ENCODE measurements around the gene PRELID3B. TPM values are rescaled to one million over a fixed set of nuclear protein-coding genes. Genes with fewer than 3 reads are reported as not detected.

The PRELID3B gene
- total RNA-seq, 1 donor from 2014 or later = 93.8 TPM

DNA sequence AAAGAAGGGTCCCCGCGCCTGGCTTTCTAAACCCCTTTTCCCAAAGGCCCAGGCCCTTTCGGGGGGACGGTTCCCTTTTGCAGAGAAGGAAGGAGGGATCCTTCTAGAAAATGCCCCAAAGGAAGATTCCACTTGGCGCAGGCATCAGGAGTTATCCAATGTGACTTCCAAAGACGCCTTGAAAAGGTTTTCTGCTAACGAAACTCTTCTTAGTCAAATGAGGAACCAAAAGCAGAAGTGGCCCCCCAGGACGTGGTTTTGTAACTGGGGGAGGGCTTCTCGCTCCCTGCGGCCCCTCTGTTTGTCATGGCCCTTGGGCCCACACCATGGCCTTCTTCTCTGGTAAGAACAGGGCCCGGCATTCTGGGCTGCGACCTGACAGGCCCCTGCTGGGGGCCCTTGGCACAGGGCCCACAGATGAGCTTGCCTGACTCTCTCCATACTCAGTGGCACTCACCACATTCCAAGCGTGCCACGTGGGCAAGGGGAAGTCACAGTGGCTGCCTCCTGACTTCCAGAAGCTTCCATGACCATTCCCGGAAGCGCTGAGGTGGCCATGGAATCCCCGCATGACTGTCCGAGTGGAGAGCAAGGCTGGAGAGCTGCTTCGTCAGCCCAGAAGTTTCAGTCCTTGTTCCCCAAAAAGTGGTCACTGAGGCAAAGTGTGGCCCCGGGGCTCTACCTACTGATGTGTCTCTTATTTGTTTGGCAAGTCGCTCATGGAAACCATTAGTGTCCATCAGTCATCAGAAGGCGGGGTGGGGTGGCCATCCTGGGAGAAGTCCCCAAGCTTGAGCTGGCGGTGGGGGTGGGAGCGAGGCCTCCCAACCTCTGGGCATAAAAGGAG lies 34.7 kb downstream of the PRELID3B start:
- no peak for DNase-seq

DNA sequence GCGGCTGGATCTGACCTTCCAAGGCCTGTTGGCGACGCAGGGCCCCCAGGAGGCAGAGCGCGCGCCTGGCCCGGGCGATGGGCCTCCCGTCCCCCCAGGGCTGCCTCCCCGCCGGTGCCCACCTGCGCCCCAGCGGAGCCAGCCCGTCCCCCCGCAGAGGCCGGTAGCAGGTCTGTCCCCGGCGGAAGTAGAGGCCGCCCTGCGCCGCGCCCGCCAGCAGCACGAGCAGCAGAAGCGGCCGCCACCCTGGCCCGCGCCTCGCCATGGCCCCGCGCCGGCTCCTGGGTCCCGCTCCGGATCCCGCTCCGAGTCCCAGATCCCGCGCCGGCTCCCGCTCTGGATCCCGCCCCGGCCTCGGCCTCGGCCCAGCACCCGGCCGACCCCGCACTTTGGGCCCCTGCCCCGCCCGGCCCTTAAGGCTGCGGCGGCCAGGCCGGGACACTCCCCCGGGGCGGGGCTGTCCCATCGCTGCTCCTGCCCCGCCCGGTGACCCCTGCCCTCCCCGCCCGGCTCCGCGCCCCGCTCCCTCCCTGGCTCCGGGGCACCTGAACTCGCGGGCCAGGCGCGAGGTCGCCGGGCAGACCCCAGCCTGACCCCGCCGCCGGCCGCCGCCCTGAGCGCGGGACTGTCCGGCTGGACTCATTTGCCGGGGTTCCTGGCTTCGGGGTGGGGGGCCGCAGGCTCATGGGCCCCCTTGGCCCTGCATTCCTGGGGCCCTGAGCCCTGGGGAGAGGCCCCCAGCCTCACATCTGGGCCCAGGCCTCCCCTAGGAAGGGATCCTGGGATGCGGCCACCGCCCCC lies 35.5 kb downstream of the PRELID3B start, which contains the start of gene CTSZ:
Gene CTSZ (minus strand): TSS at position 391 of the 801 bp plus-strand sequence. CDS start 126 bp downstream, at position 265.
- DNase-seq = peak; percentile 55

DNA sequence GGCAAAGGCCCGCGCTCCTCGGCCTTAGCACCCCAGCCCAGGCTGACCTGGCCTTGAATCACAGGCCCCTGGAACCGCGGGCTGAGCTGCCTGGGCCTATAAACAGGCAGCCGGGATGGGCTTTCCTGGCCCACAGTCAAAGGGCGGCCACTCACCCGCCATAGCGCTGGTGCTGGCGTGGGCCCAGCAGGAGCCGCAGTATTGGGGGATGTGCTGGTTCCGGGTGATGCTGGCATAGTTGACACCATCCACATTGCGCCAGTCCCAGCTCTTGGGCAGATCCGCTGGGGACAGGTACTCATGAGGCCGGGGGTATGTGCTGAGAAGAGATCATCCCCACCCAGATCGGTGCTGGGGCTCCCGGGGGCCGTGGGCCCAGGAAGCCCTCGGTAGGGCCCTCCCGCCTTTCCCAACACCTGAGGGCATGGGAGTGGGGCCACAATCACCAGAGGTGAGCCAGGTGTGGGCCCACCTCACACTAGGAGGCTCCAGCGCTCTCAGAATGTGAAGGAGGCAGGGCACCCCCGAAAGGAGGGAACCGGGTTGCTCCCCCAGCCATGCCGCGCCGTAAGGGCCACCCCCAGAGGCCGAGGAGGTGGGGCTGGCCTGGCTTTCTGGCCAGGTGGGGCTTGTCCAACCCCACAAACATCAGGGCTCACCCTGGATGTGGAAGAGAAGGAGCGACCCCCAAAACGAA lies 36.3 kb downstream of the PRELID3B start:
- DNase-seq = peak; percentile 49

DNA sequence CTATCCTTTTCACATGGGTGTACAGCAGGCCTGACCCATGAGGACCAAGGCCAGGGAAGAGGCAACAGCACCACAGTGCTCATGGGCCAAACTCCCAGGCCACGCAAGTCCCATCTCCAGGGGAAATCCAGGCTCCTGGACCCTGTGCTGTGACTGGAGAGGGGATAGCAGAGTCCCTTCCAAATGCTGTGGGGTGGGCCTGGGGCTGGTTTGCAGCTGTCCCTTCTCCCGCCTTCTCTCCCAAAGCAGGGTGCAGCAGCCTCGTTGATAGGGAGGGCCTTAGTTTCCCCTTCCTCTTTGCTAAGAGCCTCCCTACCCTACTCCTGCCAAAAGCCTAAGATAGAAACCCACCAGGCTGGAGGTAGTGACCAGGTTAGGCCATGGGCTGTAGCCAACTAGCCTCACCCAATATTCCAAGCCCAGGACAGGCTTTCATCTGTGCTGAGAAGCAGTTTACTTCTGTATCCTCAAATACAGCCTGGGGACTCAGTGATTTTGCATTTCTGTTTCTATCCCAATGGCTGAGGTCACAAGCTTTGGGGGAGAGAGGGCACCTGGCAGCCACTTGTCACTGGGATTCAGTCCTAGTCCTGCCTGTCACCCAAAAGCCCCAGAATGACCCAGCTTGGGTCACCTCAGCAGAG lies 36.9 kb downstream of the PRELID3B start:
- no peak for DNase-seq

DNA sequence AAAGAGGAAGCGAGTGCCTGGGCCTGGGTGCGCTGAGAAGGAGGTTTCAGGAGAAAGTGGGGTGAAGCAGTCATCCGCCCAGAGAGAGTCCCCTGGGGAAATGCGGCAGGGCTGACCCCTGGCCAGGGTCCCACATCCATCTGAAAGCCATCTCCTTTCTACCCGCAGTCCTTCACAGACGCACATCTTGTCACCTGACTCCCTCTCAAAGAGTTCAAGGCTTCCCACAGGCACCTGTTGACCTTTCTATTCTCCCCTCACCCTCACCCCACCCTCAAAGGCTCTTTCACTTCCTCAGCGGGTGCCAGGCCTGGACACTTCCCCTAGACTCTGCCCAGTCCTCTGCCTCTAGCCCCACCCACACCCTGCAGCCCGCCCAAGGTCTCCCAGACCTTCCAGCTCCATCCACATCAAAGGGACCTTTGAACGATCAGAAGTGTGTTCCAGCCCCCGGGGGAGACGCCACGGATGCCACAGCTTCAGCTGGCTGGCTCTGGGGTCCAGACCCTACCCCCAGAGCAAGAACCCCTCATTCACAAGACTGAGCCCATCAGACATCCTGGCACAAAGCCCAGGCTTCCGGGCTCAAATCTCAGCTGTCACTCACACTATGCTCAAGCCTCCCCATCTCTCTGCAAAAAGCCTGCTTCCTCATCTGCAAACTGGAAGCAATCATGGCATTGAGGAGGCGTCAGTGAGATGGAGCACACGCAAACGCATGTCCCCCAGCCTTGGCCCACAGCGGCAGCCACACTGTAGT lies 37.6 kb downstream of the PRELID3B start:
- DNase-seq = peak; percentile 79

DNA sequence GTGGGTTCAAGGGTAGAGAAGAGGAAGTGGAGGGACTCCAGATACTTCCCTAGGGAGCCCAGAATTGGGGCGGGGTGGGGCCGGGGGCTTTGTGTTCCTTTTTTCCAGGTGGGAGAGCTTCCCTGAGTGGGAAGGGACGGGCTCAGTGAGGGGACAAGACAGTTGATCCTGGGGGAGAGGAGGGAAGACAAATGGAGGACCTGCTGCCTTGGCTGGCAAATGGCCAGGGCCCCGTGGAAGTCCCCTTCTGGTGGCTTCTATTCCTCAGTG lies 38.2 kb downstream of the PRELID3B start:
- DNase-seq = peak; percentile 26

DNA sequence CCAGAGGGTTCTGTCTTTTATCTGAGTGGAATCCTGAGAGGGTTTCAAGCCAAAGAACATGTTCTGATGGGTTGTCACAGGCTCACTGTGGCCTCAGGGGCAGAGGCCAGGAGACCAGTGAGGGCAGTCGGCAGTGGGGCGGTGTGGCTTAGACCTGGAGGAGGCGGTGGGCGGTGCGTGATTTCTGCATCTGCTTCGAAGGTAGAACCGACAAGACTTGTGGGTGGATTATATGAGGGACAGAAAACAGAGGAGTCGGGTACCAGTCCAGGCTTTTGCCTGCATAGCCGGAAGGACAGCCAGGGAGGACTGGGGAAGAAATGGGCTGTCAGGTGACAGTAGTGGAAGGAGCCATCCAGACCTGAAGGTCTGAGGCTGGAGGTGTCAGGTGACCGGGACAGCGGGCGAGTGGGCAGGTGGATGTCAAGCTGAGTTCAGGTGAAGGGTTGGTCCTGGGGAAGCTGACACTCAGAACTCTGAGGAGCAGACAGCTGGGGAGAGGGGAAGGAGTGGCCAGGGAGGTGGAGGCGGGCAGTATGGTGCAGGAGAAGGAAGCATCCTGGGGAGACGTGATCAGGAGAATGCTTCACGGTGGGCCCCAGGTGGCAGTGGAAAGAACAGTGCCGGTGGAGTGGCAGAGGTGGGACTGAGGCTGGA lies 38.6 kb downstream of the PRELID3B start:
- no peak for DNase-seq

DNA sequence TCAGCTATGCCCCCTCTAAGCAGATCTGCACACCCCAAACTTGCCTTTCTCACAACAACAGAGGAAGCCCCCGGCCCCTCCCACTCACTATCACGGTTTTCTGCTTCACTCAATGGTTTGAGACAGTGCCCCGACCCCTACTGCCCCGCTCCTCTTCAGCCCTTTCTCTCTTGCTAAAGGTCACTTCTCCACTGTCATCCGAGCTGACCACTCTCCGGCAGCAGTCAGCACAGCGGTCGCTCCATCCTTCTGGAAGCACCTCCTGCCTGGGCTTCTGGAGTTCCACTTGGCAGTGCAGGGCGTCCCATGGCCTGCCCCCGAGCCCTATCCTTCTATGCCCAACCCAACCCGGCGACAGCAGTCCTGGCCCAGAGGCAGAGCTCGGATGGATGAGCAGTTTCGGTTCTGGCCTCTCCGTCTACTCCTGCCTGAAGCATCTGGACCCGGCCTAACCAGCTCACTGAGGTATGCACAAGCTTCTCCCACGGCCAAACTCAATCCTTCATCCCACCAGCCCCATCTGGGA lies 39.6 kb downstream of the PRELID3B start:
- DNase-seq = no peak

DNA sequence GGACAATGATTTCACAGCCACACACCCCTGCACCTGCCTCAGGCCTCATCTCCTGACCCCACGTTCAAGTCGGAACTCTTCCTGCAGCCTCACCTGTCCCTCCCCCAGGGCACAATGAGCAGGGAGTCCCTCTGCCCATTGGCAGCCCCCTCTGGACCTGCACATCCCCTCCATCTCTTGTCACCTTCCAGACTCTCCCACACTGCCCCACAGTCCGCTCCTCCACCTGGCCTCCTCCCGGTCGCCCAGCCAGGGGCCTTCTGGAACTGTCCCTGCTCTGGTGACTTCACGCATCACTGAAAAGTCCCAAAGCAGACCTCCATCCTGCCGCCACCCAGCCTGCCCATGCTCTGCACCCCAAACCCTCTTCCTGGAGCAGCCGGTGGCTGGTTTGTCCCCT lies 40.2 kb downstream of the PRELID3B start:
- no peak for DNase-seq

DNA sequence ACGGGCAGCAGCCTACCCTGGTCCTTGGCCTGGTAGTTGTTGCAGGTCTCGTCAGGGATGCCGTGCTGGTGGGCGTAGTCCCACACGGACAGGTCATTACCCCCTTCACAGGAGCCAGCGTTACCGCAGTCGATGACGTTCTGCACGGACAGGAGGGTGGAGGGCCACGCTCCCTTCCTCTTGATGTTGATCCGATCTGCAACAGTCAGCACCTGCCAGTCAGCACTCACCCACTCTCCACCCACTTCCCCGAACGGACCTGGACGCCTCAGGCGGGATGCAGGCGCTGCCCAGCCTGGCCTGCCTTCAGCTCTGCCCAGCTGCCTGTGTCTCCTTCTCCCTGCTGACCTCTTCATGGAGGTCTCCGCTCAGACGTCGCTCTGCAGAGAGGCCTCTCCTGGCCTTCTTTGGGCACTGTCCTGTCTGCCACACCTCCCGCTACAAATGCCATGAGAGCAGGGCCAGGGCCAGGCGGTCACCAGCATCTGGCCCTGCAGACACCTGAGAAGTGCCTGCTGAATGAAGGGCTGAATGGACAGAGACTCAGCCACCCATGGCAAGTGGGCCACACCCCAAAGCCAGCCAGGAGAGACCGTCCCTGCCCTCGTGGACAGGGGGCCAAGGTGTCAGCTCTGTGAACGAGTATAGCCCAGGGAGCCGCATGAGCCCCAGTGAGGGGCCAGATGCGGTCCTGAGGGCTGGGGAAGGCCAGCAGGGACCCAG lies 41.0 kb downstream of the PRELID3B start:
- DNase-seq = no peak

DNA sequence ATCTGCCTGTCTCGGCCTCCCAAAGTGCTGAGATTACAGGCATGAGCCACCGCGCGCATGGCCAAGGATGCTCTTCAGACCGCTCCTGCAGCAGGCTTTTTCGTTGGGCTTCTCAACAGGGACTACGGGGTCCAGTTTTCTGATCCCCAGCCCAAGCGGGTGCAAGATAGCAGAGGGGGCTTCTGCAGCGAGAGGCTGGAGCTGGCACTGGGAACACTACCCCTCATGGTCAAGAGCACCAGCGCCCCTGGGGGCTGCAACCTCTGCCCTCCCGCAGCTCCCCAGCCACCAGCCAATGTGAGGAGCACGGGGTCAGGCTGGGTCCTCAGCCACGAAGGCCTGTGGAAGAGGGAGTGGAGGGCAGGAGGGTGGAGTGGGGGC lies 41.5 kb downstream of the PRELID3B start:
- DNase-seq = no peak

DNA sequence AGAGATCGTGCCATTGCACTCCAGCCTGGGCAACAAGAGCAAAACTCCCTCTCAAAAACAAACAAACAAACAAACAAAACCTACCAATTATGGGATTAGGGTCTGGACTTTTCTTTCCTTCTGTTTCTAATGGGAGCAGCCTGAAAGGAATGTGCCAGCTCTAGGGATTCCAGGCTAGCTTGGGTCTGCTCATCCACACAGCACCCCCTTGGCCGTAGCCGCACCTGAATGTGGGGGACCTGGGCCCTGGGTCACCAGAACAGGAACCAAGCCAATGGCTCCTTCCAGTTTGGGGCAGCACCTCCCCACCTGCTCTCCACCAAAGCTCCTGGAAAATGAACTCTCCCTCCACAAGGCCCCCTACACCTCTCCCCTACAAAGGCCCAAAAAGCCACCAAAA lies 42.3 kb downstream of the PRELID3B start:
- no peak for DNase-seq

DNA sequence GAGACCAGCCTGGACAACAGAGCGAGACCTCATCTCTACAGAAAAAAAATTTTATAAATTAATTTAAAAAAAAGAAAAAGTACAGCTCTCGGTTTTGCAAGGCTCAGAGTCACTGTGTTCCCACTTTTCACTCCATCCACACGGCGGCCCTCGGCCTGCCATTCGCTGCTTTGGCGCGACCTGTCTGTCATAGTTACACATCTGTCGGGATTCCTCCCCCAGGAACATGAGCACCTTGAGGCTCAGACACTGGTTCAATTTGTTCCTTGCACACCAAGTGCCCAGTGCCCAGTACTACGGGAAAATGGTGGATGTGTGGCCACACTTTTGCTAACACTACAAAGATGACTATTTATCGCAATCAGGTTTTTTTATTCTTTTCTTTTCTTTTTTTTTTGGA lies 43.9 kb downstream of the PRELID3B start:
- DNase-seq = no peak

DNA sequence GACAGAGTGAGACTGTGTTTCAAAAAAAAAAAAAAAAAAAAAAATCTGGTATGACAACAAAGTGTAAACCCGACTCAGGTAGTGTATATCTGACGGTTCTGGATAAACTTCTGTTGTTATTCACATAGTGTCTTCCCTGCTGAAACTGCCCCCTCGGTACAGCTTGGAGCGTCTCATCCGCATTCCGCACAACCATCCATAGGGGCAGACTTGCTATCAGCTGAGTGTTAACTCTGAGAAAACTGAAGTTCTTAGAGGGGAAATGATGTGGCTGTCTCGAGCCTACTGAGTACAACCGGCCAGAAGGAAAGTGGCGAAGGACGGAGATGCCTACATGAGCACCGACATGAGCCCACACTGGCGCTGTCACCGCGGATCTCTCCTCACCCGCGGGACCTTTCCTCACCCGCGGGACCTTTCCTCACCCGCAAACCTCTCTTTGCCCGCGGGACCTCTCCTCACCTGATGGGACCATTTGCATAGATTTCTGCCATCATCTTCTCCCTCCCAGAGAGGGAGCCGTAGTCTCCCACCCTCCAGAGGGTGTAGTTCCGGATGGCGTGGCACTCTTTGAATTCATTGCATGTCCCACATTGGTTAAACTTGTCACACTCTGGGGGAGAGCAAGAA lies 45.3 kb downstream of the PRELID3B start:
- no peak for DNase-seq

DNA sequence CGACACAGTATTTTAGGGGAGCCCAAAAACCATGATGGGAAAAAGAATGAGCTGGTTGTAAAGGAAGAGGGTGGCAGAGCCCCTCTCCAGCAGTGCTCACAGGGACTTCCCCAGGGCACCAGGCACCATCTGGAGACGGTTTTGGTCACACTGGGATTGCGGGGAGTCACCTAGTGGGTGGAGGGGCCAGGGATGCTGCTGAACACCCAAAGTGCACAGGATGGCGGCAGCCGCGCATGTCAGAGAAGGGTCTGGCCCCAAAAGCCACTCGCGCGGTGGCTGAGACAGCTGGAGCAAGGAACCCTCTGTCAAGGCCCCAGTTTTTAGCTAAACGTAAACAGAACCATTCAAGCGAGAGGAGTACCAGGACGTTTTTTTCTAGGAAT lies 46.4 kb downstream of the PRELID3B start:
- no peak for DNase-seq

DNA sequence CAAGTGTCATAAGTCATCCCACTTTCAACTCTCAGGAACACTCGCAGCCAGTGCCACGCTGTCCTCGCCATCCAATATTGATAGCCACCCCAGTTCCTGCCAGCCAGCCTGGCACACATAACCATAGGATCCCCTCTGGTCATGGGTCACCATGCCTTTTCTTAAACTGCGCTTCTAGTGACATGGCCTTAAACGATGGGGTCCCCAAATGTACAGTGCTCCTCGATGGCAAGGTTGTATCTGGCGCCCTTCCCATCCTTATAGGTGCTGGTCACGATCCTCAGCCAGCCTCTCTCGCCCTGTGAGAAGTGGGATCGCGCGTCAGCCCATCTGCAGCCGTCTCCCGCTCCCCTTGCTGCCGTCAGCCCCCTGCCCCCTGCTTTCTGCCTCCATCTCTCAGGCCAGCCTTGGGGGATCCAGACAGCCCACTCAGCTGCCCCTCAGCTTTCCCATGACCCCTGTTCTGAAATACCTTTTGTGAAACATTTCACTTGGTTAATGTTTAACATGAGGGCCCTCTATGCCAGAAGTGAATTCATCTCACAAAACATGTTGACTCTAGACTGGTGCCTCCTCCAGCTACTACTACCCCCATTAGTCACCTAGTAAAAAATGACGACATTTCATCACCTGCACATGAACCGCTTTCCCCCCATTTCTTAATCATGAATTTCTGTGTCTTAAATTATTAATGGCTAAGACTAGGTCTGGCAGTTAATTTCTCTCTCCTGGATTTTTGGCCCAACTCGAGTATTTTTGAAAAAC lies 46.9 kb downstream of the PRELID3B start:
- DNase-seq = no peak

DNA sequence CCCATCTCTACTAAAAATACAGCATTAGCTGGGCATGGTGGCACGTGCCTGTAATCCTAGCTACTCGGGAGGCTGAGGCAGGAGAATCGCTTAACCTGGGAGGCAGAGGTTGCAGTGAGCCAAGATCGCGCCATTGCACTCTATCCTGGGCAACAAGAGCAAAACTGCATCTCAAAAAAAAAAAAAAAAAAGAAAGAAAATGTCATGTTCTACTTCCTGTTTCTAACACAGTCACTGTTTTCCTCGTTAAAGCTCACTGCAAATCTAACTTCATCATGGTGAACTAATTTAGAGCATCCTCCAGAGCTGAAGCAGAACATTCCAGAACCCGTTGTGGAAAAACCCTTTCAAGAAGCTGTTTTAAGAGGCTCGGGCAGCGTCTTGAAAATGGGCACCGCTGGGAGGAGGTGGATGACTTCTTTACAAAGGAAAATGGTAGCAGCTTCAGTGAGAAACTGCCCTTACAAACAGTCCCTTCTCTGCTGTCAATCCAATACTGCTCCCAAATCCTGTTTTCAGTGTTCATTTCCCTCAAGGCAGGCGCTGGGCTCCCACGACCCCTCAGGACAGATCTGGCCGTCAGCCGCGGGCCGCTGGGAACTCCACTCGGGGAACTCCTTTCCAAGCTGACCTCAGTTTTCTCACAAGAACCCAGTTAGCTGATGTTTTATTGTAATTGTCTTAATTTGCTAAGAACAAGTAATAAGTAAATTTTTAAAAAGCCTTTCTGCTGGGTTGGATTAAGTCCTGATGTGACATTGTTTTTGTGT lies 48.0 kb downstream of the PRELID3B start:
- DNase-seq = no peak

Data from dermis blood vessel endothelial cell (primary cell).